NCI-H2196 (cell line): ENCODE measurements around the gene TRPM4.
A peak's percentile ranks its signal among the peaks of the same experiment; 100 is the strongest.
"Not testable (repeated sequence)": the region's sequence is repeated elsewhere in the genome, so short reads cannot be mapped to it uniquely, and the experiment has no call there.

Experiments used
- DNase-seq: peaks from one replicate; lab custom pipeline; 2025; ENCODE audit not compliant: unreplicated experiment; lab: John Stamatoyannopoulos, UW

Gene TRPM4

DNA sequence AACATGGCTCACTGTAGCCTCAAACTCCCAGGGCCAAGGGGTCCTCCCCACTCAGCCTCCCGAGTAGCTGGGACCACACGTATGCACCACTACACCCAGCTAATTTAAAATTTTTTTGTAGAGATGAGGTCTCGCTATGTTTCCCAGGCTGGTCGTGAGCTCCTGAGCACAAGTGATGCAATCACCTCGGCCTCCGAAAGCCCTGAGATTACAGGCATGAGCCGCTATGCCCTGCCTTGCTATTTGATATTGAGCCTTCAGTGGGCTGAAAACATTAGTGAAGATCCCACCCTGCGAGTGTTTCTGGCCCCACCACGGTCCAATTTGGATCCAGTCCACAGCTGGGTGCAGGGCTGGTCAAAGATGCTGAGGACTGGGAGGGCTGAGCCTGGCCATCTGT, 65.9 kb downstream of the TRPM4 start:
- DNase-seq, result no peak

- DNase-seq, result not testable (repeated sequence)
Measured at GRCh38 chr19:49224441-49224840, 66.8 kb downstream of the TRPM4 start.

- peak; percentile 78 for DNase-seq
Measured at GRCh38 chr19:49224879-49225278, 67.3 kb downstream of the TRPM4 start.

GRCh38 chr19:49229416-49229815, 71.8 kb downstream of the TRPM4 start:
- no peak for DNase-seq

DNA sequence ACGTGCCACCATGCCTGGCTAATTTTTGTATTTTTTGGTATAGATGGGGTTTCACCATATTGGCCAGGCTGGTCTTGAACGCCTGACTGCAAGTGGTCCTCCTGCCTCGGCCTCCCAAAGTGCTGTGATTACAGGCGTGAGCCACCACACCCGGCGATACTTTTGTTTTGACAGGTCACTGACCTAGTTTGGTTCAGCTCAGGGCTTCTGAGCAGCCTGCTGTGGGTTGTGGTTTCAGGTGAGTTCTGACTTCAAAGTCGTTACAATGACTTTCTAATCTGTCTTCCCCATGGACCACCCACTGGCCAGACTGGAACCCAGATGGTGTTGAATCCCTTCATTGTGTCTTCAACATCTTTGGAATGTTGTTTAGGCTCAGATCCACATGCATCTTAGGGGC, 73.8 kb downstream of the TRPM4 start:
- no peak for DNase-seq

DNA sequence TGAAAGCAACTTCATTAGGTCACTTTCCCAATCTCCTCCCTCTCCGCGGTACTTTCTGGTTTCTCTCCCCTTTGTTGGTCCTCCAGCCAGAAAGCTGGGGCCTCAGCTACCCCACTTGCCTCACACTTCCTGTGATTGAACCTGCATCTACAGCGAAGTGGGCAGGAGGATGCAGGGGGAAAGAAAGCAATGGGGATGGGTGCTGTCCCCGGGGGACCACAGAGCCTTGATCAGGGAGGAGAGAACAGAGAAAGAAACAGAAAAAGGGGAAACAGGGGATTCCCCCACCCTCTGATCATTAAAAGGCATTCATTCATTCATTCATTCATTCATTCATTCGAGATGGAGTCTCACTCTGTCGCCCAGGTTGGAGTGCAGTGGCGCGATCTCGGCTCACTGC, 74.2 kb downstream of the TRPM4 start:
- DNase-seq, result no peak

GRCh38 chr19:49233163-49233562, 75.6 kb downstream of the TRPM4 start:
- no peak for DNase-seq

- no peak for DNase-seq
Measured at GRCh38 chr19:49241769-49242168, 84.2 kb downstream of the TRPM4 start.

- DNase-seq, result no peak
Measured at GRCh38 chr19:49243129-49243528, 85.5 kb downstream of the TRPM4 start.

DNA sequence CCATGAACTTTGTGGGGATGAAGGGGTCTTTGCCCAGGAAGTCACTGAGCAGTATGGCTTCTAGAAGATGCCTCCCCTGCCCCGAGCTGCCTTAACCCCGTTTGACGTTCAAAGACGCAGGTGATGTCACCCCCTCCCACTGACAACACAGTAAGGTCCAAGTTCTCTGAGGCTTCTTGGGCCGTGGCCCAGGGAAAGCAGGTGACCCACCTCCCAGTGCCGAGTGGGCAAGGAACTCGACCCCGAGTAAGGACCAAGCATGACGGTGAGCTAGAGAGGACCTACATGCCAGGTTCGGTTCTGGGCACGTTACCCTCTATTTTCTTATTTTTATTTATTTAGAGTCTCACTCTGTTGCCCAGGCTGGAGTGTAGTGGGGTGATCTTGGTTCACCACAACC, 86.1 kb downstream of the TRPM4 start:
- no peak for DNase-seq

DNA sequence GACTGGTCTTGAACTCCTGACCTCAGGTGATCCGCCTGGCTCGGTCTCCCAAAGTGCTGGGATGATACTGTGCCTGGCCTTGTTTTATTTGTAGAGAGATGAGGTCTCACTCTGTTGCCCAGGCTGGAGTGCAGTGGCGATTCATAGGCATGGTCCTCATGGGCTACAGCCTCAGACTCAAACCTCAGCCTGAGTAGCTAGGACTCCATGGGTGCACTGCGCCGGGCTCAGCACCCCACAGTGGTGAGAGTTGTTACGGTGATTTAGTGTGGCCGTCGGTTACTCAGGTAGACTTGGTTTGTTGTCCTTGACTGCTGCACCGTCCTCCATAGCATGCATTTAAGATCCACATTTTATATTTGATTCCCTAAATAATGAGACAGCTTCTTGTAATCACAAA, 86.7 kb downstream of the TRPM4 start:
- DNase-seq, result no peak

GRCh38 chr19:49247676-49248075, 90.1 kb downstream of the TRPM4 start:
- no peak for DNase-seq

DNA sequence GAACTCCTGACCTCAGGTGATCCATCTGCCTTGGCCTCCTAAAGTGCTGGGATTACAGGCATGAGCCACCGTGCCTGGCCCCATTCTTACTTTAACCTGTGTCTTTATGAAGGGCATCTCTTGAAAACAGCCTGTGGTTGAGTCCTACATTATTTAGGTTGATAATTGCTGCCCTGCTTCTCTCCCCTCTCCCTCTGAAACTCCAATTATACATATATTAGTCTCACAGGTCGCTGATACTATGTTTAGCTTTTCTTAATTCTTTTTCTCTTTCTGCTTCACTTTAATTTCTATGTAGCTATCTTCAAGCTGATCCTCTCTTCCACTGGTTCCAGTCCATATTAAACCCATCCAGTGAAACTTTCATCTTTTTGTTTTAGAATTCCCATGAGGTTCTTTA, 92.3 kb downstream of the TRPM4 start:
- no peak for DNase-seq

DNA sequence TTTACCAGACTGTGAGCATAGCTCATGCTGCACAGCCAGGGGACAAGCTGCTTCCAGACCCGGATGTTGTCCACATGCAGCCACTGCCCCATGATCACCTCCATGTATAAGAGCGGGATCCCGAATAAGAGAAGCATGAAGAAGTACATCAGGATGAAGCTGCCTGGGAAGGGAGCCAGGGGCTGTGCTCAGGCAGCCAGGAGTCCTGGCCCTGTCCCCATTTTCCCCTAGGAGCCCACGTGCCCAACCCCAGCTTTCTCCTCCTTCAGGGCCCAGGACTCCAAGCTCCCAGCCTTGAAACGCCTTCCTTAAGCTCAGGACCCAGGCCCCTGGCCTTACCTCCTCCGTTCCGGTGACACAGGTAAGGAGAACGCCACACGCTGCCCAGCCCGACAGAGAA, 98.1 kb downstream of the TRPM4 start:
- DNase-seq, result no peak

DNA sequence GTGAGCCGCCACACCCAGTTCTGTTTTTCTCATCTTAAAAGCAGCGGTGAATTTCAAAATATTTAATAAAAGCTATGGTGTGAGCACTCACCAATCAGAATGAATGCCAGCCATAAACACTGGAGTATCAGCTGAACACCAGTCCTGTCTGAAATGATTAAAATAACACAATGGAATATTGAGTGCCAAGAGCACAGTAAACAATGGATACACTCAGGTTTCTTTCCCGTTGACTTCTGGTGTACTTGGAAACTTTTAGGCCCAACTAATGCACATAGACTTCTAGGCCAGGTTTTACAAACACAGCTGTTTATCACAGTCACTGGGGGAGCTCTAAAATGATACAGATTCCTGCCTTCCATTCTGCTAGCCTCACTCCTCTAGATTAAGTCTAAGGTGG, 99.1 kb downstream of the TRPM4 start:
- no peak for DNase-seq
